Measurements from ENCODE around the gene LIMS4. TPM values are rescaled to one million over a fixed set of nuclear protein-coding genes. Genes with fewer than 3 reads are reported as not detected.
"Not testable (repeated sequence)": the region's sequence is repeated elsewhere in the genome, so short reads cannot be mapped to it uniquely, and the experiment has no call there.

The LIMS4 gene, protein sequence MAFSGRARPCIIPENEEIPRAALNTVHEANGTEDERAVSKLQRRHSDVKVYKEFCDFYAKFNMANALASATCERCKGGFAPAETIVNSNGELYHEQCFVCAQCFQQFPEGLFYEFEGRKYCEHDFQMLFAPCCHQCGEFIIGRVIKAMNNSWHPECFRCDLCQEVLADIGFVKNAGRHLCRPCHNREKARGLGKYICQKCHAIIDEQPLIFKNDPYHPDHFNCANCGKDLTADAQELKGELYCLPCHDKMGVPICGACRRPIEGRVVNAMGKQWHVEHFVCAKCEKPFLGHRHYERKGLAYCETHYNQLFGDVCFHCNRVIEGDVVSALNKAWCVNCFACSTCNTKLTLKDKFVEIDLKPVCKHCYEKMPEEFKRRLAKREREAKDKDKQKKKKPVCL
- total RNA-seq: under 1 TPM in 1 of 2 experiments, not detected in 1; 0.23 TPM
- polyA plus RNA-seq: under 1 TPM; 0.65 to 0.91 (median 0.82) TPM
- 0 reads per million in 6 experiments for total RNA-seq

DNA sequence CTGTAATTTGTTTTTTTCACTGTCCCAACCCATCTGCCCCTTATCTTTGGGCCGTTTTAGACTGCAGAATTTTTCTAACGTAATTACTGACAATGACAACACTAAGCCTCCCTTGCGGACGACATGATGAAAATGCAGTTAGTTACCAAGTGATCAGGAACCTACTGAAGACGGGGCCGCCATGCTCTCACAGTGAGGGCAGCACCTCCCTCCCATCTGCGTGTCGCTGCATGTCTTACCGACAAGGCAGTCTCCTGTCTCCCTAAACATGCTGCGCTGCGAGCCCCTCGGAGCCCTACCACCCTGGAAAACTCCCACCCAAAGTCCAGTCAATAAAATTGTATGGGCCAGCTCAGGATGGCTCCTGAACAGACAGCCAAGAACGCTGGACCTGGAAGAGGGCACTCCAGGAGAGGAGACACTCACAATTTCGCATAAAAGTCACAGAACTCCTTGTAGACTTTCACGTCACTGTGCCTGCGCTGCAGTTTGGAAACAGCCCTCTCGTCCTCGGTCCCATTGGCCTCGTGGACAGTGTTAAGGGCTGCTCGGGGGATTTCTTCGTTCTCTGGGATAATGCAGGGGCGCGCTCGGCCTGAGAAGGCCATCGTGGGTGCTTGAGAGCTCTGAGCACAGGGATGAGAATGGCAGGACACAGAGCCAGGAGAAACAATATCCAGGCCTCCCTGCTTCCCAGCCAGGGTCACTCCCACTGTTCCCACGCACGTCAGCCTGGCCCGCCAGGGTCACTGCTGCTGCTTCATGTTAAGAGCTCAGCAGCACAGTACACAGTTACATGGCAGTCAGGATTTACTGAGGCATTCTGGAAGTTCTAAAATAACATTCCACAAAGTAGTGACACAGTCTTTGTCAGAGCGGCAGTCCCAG is at the start of gene LIMS4:
Gene LIMS4, minus strand, starts transcription at position 646 of the 888 bp plus-strand sequence. Its CDS starts 38 bp downstream, at position 608.
- POLR2A ChIA-PET, H3K4me3 Mint-ChIP-seq, ATAC-seq: not testable (repeated sequence)

DNA sequence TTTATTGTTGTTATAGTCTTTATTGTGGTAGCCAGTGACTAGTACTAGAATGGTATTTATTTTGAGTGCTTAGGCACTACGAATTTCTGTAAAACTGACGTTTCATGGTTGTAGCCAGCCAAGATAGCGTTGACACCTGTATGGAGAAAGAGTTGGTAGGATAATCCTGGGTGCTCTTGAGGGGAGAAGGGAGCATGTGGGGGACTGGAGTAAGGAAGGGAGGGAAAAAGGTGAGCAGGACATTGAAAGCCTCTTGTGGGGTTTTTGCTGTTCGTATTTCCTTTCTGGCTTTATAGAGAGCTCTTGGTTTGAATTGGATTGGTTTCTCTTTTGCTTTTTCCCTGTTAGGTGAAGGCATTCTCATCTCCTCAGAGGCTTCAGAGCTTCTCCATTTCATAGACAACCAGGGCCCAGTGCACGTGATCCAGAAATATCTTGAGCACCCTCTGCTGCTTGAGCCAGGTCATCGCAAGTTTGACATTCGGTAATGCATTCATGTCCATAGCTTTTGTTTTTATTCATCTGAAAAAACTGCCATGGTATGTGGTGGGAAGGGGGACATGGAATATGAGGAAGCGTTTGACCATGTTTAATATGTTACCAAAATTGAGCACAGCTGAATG is 27.2 kb upstream of the LIMS4 start:
- H3K4me1 Mint-ChIP-seq, H3K27ac Mint-ChIP-seq, DNase-seq, H3K9me3 Mint-ChIP-seq, H3K27me3 Mint-ChIP-seq, POLR2A ChIA-PET, H3K4me3 Mint-ChIP-seq, H3K36me3 Mint-ChIP-seq: not testable (repeated sequence)
- ATAC-seq: peak; percentile 59 to 80

More for the DNA sequence above, at the start of gene LIMS4:
- not testable (repeated sequence) for H3K9me3 Mint-ChIP-seq, H3K27ac Mint-ChIP-seq, H3K27me3 Mint-ChIP-seq, H3K4me1 Mint-ChIP-seq, DNase-seq, H3K36me3 Mint-ChIP-seq

DNA sequence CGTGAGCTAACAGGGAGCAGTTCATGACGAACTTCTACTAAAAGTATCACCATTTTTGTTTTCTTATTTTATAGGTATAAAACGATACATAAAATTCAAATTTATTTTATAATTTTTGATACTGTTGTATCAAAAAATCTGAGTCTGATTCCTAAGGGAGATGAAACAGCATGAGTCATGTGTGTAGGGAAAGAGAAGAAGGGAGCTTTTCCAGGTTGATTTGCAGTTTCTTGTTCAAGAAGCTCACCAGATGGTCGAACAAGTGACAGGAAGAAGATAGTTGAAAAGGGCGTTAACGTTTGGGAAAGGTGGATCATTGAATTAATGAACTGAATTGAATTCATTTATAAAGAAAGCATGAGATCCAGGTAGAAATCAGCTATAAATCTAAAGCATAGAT is 23.4 kb upstream of the LIMS4 start:
- ATAC-seq, DNase-seq, POLR2A ChIA-PET, H3K4me1 Mint-ChIP-seq, H3K36me3 Mint-ChIP-seq, H3K27ac Mint-ChIP-seq, H3K4me3 Mint-ChIP-seq, H3K9me3 Mint-ChIP-seq, H3K27me3 Mint-ChIP-seq: not testable (repeated sequence)

DNA sequence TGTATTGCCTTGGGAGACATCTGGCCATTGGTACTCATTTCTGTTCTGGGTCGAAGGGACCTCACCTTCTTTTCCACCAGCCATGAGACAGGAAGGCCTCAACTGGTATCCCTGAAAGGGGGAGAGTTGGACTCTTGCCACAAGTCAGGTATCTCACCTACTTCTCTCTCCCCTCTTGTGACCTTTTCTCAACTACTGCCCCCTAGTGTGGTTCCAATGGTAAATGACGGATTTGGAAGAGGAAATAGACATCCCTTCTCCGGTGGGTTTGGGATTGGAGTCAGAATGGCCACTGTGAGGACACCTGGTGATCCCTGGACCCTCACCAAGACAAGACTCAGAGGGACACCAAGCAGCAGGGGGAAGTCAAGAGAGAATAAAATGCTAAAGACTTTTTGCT is 21.9 kb upstream of the LIMS4 start:
- DNase-seq, H3K9me3 Mint-ChIP-seq, H3K27ac Mint-ChIP-seq, ATAC-seq, POLR2A ChIA-PET, H3K36me3 Mint-ChIP-seq, H3K27me3 Mint-ChIP-seq, H3K4me1 Mint-ChIP-seq, H3K4me3 Mint-ChIP-seq: not testable (repeated sequence)

DNA sequence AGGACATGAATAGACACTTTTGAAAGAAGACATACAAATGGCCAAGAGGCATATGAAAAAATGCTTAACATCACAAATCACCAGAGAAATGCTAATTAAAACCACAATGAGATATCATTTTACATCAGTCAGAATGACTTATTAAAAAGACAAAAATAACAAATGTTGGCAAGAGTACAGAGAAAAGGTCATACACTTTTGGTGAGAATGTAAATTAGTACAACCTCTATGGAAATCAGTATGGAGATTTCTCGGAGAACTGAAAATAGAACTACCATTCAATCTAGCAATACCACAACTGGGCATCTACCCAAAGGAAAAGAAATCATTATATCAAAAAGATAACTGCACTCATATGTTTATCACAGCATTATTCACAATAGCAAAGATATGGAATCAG is 16.4 kb upstream of the LIMS4 start:
- H3K4me1 Mint-ChIP-seq, H3K9me3 Mint-ChIP-seq, ATAC-seq, H3K4me3 Mint-ChIP-seq, H3K36me3 Mint-ChIP-seq, DNase-seq, H3K27ac Mint-ChIP-seq, POLR2A ChIA-PET, H3K27me3 Mint-ChIP-seq: not testable (repeated sequence)

DNA sequence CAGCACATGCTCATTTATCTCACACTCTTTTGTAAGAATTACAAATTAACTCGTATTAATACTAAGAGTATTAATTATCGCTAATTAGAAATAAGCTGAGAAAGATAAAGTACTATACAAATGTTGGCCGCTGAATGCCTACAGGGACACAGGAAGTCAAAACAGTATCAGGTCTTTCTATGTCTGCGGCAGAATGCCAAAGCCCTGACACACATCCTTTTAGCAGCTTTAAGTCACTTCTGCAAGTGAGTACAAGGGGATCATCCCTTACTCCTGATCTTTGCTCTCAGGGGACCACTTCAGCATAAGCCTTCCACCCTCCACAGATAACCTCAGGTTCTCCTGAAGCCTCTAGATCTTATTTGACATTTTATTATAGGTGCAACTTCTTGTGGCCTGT is 10.1 kb upstream of the LIMS4 start:
- H3K4me1 Mint-ChIP-seq, H3K36me3 Mint-ChIP-seq, H3K27me3 Mint-ChIP-seq, ATAC-seq, POLR2A ChIA-PET, H3K27ac Mint-ChIP-seq, H3K9me3 Mint-ChIP-seq, DNase-seq, H3K4me3 Mint-ChIP-seq: not testable (repeated sequence)

DNA sequence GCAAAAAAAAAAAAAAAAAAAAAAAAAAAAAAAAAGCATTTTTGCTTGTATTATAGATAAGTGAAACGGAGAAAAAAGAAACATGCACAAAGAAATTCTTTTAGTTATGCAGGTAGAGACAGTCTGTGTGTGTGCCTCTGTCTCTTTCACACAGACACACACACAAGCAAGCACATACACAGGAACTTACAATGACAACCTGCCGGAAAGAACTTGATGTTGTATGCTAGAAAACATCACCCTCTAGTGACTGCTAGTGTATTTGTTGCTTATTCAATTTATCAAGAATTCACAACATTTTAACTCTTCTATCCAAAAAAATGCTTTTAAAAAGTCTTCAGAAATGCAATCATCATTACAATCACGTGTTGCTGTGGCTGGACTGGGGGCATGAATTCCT is 8.6 kb upstream of the LIMS4 start:
- ATAC-seq: peak in 1 of 2 donors; percentile 38
- POLR2A ChIA-PET, H3K4me3 Mint-ChIP-seq, H3K27me3 Mint-ChIP-seq, DNase-seq, H3K9me3 Mint-ChIP-seq, H3K36me3 Mint-ChIP-seq, H3K27ac Mint-ChIP-seq, H3K4me1 Mint-ChIP-seq: not testable (repeated sequence)

DNA sequence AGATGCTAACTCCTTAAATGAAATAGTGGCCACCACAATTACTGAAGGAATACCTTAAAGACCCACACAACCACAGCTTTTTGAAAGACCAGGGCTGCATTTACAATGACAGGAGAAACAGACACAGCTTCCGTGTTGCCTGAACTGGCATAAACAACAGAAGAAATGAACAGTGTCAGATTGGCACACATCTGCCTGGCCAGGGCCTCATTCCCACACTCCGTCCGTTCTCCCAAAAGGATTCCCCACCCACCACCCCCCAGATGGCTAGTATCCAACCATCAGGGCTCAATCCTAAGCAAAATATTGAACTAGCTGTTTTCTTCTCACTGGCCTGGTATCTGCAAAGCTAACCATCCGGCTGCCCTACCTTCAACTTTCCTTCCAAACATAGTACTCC is 7.5 kb upstream of the LIMS4 start:
- H3K4me1 Mint-ChIP-seq, POLR2A ChIA-PET, H3K27ac Mint-ChIP-seq, DNase-seq, ATAC-seq, H3K27me3 Mint-ChIP-seq, H3K36me3 Mint-ChIP-seq, H3K4me3 Mint-ChIP-seq, H3K9me3 Mint-ChIP-seq: not testable (repeated sequence)

DNA sequence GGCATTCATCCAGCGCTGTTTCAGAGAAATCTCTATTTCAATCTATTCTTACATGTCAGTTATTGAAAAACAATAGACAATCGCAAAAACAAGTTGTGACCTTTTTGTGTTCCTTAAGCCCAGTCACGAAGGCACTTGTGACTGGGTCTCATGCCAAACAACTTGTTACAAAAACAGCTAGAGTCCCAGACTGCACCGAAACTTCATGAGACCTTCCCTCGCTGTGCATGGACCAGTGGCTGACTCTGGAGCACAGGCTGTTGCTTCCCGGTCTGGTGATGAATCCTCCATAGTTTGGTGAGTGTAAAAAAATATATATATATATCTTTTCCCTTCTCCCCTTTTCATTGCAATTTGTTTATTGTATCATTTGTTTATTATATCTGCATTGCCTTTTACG is 4.8 kb upstream of the LIMS4 start:
- H3K36me3 Mint-ChIP-seq, H3K4me1 Mint-ChIP-seq, H3K9me3 Mint-ChIP-seq, DNase-seq, H3K4me3 Mint-ChIP-seq, POLR2A ChIA-PET, H3K27ac Mint-ChIP-seq, ATAC-seq, H3K27me3 Mint-ChIP-seq: not testable (repeated sequence)

DNA sequence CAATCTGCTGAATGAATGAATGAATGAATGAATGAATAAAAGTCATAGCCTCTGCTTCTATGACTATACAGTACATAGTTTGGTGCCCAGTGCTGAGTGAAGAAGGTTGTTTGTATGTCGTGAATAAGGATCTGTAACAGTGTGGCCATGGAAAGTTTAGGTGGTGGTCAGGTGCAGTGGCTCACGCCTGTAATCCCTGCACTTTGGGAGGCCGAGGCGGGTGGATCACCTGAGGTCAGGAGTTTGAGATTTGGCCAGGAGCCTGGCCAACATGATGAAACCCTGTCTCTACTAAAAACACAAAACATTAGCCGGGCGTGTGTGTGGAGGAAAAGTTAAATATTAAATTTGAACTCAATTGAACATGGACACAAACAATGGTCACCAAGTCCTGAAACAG is 4.3 kb upstream of the LIMS4 start:
- H3K27me3 Mint-ChIP-seq, H3K9me3 Mint-ChIP-seq, H3K36me3 Mint-ChIP-seq, H3K27ac Mint-ChIP-seq, ATAC-seq, DNase-seq, POLR2A ChIA-PET, H3K4me3 Mint-ChIP-seq, H3K4me1 Mint-ChIP-seq: not testable (repeated sequence)

DNA sequence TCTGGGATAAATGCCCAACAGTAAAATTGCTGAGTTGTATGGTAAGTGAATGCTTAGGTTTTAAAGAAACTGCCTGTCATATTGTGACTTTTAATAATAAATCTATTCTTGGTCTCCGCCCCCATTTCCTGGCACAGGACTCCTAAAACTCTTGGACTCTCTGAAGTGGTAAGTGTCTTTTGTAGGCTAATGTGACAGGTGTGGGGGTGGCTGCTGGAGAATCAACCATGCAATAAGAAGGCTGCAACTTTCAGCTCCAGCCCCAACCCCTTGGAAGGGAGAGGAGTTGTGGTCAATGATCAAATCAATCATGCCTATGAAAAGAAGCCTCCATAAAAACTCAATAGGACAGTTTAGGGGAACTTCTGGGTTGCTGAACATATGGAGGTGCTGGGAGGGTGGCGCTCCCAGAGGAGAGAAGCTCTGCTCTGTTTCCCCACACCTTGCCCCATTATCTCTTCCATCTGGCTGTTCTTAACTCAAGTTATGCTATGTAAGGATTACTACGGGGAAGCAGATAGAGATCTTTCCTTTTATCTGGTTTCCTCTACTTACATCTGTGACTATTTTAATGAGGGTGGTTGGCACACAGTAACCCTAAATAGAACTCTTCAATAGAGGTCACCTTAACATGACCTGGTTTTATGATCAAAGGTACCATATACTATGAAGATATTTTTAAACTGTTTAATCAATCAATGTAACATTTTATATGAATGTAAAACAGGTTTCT is 3.2 kb upstream of the LIMS4 start:
- POLR2A ChIA-PET, DNase-seq, H3K9me3 Mint-ChIP-seq, H3K27me3 Mint-ChIP-seq, H3K4me1 Mint-ChIP-seq, H3K36me3 Mint-ChIP-seq, H3K4me3 Mint-ChIP-seq, H3K27ac Mint-ChIP-seq: not testable (repeated sequence)
- peak in 1 of 2 donors; percentile 70 for ATAC-seq

DNA sequence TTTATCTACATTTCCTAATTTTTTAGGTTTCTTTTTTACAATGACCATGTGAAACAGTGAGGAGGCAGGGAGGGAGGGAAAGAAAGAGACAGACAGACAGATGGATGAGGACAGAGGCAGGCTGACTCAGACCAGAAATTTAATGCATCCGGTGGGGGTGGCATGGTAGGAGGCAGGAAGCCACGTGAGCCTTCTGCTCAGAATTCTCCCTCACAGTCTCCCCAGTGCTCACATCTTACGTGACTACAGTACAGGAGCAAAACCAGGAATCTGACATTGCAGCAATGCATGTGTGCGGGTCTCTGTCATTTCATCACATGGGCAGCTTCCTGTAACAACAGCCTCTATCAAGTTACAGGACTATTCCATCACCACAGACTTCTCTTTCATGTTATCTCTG is 2.3 kb upstream of the LIMS4 start:
- DNase-seq, H3K27ac Mint-ChIP-seq, H3K4me1 Mint-ChIP-seq, H3K27me3 Mint-ChIP-seq, H3K36me3 Mint-ChIP-seq, H3K9me3 Mint-ChIP-seq, H3K4me3 Mint-ChIP-seq, POLR2A ChIA-PET: not testable (repeated sequence)
- peak; percentile 80 to 91 for ATAC-seq

DNA sequence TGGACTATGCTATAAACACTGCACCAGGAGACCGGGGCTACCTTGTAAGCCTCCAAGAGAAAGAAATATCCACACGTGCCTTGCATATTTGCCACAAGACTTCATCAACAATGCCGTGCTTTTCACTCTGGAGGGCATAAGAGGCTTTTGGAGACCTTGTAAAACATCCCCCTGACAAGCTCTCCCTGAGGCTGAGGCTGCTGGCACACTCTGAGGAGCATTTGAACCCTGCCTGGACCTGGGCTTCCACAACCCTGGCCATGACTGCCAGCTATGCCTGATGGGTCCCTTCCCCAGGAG is 393 bp upstream of the LIMS4 start:
- H3K4me1 Mint-ChIP-seq, DNase-seq, H3K27ac Mint-ChIP-seq, H3K36me3 Mint-ChIP-seq, H3K9me3 Mint-ChIP-seq, ATAC-seq, H3K4me3 Mint-ChIP-seq, POLR2A ChIA-PET, H3K27me3 Mint-ChIP-seq: not testable (repeated sequence)

Data from naive thymus-derived CD8-positive, alpha-beta T cell (primary cell).